K562 (cell line): ENCODE measurements around the gene BSCL2. TPM values are rescaled to one million over a fixed set of nuclear protein-coding genes. Genes with fewer than 3 reads are reported as not detected.

Experiments
- BRF1 ChIP-seq: IDR thresholded peaks from 3 replicates; pipeline ENCODE4 v1.6.1; 2011; ENCODE audit warnings: borderline replicate concordance, mild to moderate bottlenecking; ENCODE audit not compliant: insufficient read length; ENCODE audit errors: extremely low read depth
- E2F5 ChIP-seq: sonication (generic); formaldehyde crosslinking; IDR thresholded peaks from 2 replicates; pipeline ENCODE4 v1.8.0; 2022; ENCODE audit warnings: mild to moderate bottlenecking, missing genetic modification reagents
- ELF1 ChIP-seq: fragments of 200-800 bp; sonication (Bioruptor generic); IDR thresholded peaks from 2 replicates; pipeline ENCODE4 v1.6.1; 2016; ENCODE audit warnings: missing genetic modification characterization, missing compliant biosample characterization
- ETV1 ChIP-seq: fragments of 450-650 bp; conservative IDR thresholded peaks from 2 replicates; pipeline ENCODE4 v1.6.1; 2016; ENCODE audit warnings: missing genetic modification characterization, control low read depth, low read depth, missing compliant biosample characterization
- FIP1L1 ChIP-seq: fragments of 200-400 bp; formaldehyde crosslinking; IDR thresholded peaks from 2 replicates; pipeline ENCODE4 v1.6.1; 2018; ENCODE audit warnings: mild to moderate bottlenecking, low read depth, low read length; ENCODE audit not compliant: poor library complexity, severe bottlenecking
- GTF2F1 ChIP-seq: IDR thresholded peaks from 2 replicates; pipeline ENCODE4 v1.6.1; 2011; ENCODE audit warnings: low read depth, low read length, improper control_type of control experiment
- IRF2 ChIP-seq: sonication (generic); formaldehyde crosslinking; IDR thresholded peaks from 2 replicates; pipeline ENCODE4 v1.8.1; 2022; ENCODE audit warnings: mild to moderate bottlenecking, missing genetic modification reagents
- MXD1 ChIP-seq: fragments of 250-450 bp; sonication (Bioruptor Pico); IDR thresholded peaks from 2 replicates; pipeline ENCODE4 v1.8.0; 2021; ENCODE audit warnings: borderline replicate concordance, mild to moderate bottlenecking, moderate library complexity; ENCODE audit not compliant: poor library complexity, severe bottlenecking
- NCOA6 ChIP-seq: fragments of 450-650 bp; IDR thresholded peaks from 2 replicates; pipeline ENCODE4 v1.6.1; 2017; ENCODE audit warnings: mild to moderate bottlenecking
- PHB2 ChIP-seq: fragments of 450-650 bp; IDR thresholded peaks from 2 replicates; pipeline ENCODE4 v1.6.1; 2017; ENCODE audit warnings: low read depth
- PML ChIP-seq: IDR thresholded peaks from 2 replicates; pipeline ENCODE4 v1.6.1; 2012; ENCODE audit warnings: low read length, inconsistent platforms
- POLR2AphosphoS2 ChIP-seq: IDR thresholded peaks from 2 replicates; pipeline ENCODE4 v1.6.1; 2012; ENCODE audit warnings: low read length, improper control_type of control experiment
- POLR2H ChIP-seq: IDR thresholded peaks from 2 replicates; pipeline ENCODE4 v1.6.1; 2016; ENCODE audit warnings: missing genetic modification characterization, low read depth, mild to moderate bottlenecking, control low read depth, missing compliant biosample characterization, moderate library complexity
- TFAP4 ChIP-seq: sonication (generic); formaldehyde crosslinking; IDR thresholded peaks from 2 replicates; pipeline ENCODE4 v1.8.0; 2022; ENCODE audit warnings: missing genetic modification reagents, mild to moderate bottlenecking, moderate library complexity, borderline replicate concordance
- TRIM24 ChIP-seq, 2 experiments: fragments of 450-650 bp; IDR thresholded peaks; 2 replicates each; pipeline ENCODE4 v1.6.1; 2016
- ZKSCAN8 ChIP-seq: fragments of 200-800 bp; sonication (Bioruptor generic); IDR thresholded peaks from 2 replicates; pipeline ENCODE4 v1.6.1; 2016; ENCODE audit warnings: missing genetic modification characterization, missing compliant biosample characterization
- ZNF165 ChIP-seq: fragments of 250-450 bp; sonication (Bioruptor Pico); IDR thresholded peaks from 2 replicates; pipeline ENCODE4 v1.4.0; 2020; ENCODE audit warnings: borderline replicate concordance
- ZNF3 ChIP-seq: fragments of 250-450 bp; sonication (Bioruptor Pico); IDR thresholded peaks from 2 replicates; pipeline ENCODE4 v1.5.0; 2021; ENCODE audit warnings: mild to moderate bottlenecking, moderate library complexity
- ZNF347 ChIP-seq: fragments of 450-650 bp; formaldehyde crosslinking; IDR thresholded peaks from 2 replicates; pipeline ENCODE4 v1.4.0; 2020; ENCODE audit warnings: low read depth, mild to moderate bottlenecking, moderate library complexity
- ZNF518B ChIP-seq: fragments of 250-450 bp; sonication (Bioruptor Pico); IDR thresholded peaks from 2 replicates; pipeline ENCODE4 v1.5.0; 2021; ENCODE audit warnings: mild to moderate bottlenecking, moderate library complexity
- ZNF589 ChIP-seq: fragments of 200-800 bp; sonication (Bioruptor generic); IDR thresholded peaks from 2 replicates; pipeline ENCODE4 v1.6.1; 2016; ENCODE audit warnings: low read depth, missing genetic modification characterization, missing compliant biosample characterization
- ZZZ3 ChIP-seq: fragments of 450-650 bp; IDR thresholded peaks from 2 replicates; pipeline ENCODE4 v1.6.1; 2016; ENCODE audit warnings: antibody characterized with exemption, mild to moderate bottlenecking, moderate library complexity
- polyA plus RNA-seq, 8 experiments: library from polyadenylated mRNA; depleted of rRNA in 4 of 8; stranded (reverse) in 5 of 8; unstranded in 3 of 8; fragments of >200 nt; fragmentation: Nextera tagmentation in 2 of 8; fragmentation: Illumina TruSeq in 1 of 8; extraction: Ambion mirVana in 2 of 8; extraction: Trizol in 1 of 8; gene quantifications; 2 replicates each; pipeline versions ENCODE4 v1.2.1 to v1.2.3, GENCODE V29; 2011 to 2014; ENCODE audit warnings: inconsistent platforms in 1 of 8, missing spikeins in 1 of 8
- total RNA-seq, 7 experiments: library from RNA; depleted of rRNA in 6 of 7; stranded (reverse); fragments of >200 nt in 6 of 7; fragmentation: Illumina TruSeq in 2 of 7; extraction: Trizol in 2 of 7; gene quantifications; 2 replicates each; pipeline versions ENCODE4 v1.2.1 to v1.2.3, GENCODE V29; 2011 to 2021; ENCODE audit warnings: low replicate concordance in 1 of 7

Gene BSCL2
- total and polyA plus RNA-seq, 9 of the 15 experiments (the other 6 are each of a cell fraction or from before 2014, with no cell fraction given), result 18.9 to 51.7 (median 35.2) TPM

GRCh38 chr11:62753736-62754603, 46.7 kb upstream of the BSCL2 start, which contains the start of gene ZBTB3 (continued):
- TF ChIP-seq ZNF589 (CRISPR knock-in tag) (no peak), TRIM24 (IDR thresholded peaks at IDR 0.05) (no peak), ZNF518B (CRISPR knock-in tag) (no peak), BRF1 (no peak), NCOA6 (no peak), ZNF347 (CRISPR knock-in tag) (no peak), ZNF165 (no peak), POLR2H (tag) (peak; percentile 83), PML (peak; percentile 92), E2F5 (CRISPR knock-in tag) (no peak), ETV1 (tag) (0 out of 2 replicates have a peak, but pooled peaks have one; percentile 6), MXD1 (CRISPR knock-in tag) (no peak), TFAP4 (CRISPR knock-in tag) (peak; percentile 77), ZKSCAN8 (no peak), FIP1L1 (no peak), ZNF3 (CRISPR knock-in tag) (no peak), PHB2 (no peak), GTF2F1 (0 out of 2 replicates have a peak, but pooled peaks have one; percentile 41), ZZZ3 (no peak), IRF2 (CRISPR knock-in tag) (no peak), POLR2AphosphoS2 (peak; percentile 61; the same call in 1 of the 2 replicates), ELF1 (peak; percentile 62; the same call in 1 of the 2 replicates)
